ENCODE data around the gene SFPQ. TPM values are rescaled to one million over a fixed set of nuclear protein-coding genes. Genes with fewer than 3 reads are reported as not detected.
A peak's percentile ranks its signal among the peaks of the same experiment; 100 is the strongest.

SFPQ gene
- total RNA-seq, 1 donor from 2014 or later = 147 TPM

DNA sequence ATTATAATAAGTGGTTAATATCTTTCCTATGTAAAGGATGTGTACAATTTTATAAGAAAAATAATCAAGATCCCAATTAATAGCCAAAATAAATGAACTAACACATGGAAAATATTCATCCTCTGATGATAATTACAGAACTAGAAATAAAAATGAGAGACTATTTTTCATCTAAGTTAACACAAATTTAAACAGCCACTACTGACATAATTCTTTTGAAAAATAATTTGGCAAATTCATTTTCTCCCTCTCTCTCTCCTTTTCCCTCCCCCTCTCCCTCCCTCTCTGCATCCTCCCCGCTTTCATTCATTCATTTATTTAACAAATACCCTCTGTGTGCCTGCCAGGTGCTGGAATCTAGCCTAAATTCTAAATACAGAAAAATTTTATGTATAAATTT is 10.3 kb upstream of the SFPQ start:
- DNase-seq (ENCODE audit: low read depth) = no peak
- no peak for FAIRE-seq
- H3K4me3 ChIP-seq (ENCODE audit: low read depth, low read length) = no peak overlapping the region
- TF ChIP-seq, protein P1, sequence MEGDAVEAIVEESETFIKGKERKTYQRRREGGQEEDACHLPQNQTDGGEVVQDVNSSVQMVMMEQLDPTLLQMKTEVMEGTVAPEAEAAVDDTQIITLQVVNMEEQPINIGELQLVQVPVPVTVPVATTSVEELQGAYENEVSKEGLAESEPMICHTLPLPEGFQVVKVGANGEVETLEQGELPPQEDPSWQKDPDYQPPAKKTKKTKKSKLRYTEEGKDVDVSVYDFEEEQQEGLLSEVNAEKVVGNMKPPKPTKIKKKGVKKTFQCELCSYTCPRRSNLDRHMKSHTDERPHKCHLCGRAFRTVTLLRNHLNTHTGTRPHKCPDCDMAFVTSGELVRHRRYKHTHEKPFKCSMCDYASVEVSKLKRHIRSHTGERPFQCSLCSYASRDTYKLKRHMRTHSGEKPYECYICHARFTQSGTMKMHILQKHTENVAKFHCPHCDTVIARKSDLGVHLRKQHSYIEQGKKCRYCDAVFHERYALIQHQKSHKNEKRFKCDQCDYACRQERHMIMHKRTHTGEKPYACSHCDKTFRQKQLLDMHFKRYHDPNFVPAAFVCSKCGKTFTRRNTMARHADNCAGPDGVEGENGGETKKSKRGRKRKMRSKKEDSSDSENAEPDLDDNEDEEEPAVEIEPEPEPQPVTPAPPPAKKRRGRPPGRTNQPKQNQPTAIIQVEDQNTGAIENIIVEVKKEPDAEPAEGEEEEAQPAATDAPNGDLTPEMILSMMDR (IDR thresholded peaks at IDR 0.05; ENCODE audit: insufficient read depth, low read length, severe bottlenecking) = no peak
- H3K36me3 ChIP-seq (ENCODE audit: control insufficient read depth, insufficient read depth, low read length) = no peaks in the 10 kb centered on the region
- H3K27me3 ChIP-seq (ENCODE audit: control insufficient read depth, insufficient read depth, low read length) = no peaks in the 10 kb centered on the region

DNA sequence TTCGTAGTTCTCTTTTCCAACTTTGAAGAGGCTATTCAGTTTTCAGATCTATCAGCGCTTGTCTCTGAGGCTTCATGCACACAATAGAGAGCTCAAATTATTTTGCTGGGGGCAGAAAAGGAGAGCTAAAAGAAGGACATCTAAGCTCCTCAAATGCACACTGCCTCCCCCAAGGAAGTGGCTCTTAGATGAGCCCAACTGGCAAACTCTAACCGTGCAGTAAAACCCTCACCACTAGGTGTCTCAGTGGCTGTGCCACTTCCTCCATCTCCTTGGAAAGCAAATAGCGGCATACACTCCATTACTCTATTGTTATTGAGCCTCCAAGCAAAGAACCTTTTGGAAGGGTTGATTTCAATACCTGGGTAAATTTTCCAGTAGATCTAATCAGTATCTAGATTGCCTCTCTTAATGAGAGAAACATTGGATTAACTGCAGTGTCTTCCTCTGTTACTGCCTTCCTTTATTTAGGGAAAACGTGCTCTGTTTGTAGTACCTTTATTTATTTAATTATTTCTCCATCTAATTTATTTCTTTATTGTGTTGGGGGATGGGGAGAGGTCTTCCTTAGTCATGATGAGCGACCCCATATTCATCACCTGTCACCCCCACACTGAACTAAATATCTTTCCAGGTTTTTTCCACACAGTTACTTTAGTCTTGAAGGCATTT is 9.2 kb upstream of the SFPQ start:
- DNase-seq (ENCODE audit: low read depth) (peak; percentile 80), FAIRE-seq (no peak)
- Histone ChIP-seq H3K36me3 (ENCODE audit: control insufficient read depth, insufficient read depth, low read length) (no peaks in the 10 kb centered on the region), H3K27me3 (ENCODE audit: control insufficient read depth, insufficient read depth, low read length) (no peaks in the 10 kb centered on the region), H3K4me3 (ENCODE audit: low read depth, low read length) (no peak overlapping the region)
- TF ChIP-seq, protein P1 (IDR thresholded peaks at IDR 0.05; ENCODE audit: insufficient read depth, low read length, severe bottlenecking) = peak; percentile 90

DNA sequence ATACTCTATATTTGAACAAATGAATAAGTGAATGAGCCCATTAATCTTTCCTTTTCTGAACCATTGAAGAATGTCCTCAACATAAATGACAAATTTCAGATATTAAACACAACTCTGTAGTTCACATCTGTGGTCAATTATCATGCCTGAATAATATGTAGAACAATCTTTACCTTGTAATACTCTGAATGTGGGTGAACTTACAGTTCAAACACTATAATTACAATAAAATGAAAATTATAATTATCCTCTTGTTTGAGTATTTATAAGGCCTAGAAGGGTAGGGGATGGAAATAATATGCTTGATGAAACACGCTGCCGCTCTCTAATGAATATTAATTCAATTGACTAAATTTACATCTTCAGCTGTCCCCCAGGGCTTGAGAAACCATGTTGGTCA is 8.7 kb upstream of the SFPQ start:
- Histone ChIP-seq H3K4me3 (ENCODE audit: low read depth, low read length) (no peak overlapping the region), H3K27me3 (ENCODE audit: control insufficient read depth, insufficient read depth, low read length) (no peaks in the 10 kb centered on the region), H3K36me3 (ENCODE audit: control insufficient read depth, insufficient read depth, low read length) (no peaks in the 10 kb centered on the region)
- TF ChIP-seq, protein P1 (IDR thresholded peaks at IDR 0.05; ENCODE audit: insufficient read depth, low read length, severe bottlenecking) = no peak
- DNase-seq (ENCODE audit: low read depth) (no peak), FAIRE-seq (no peak)

DNA sequence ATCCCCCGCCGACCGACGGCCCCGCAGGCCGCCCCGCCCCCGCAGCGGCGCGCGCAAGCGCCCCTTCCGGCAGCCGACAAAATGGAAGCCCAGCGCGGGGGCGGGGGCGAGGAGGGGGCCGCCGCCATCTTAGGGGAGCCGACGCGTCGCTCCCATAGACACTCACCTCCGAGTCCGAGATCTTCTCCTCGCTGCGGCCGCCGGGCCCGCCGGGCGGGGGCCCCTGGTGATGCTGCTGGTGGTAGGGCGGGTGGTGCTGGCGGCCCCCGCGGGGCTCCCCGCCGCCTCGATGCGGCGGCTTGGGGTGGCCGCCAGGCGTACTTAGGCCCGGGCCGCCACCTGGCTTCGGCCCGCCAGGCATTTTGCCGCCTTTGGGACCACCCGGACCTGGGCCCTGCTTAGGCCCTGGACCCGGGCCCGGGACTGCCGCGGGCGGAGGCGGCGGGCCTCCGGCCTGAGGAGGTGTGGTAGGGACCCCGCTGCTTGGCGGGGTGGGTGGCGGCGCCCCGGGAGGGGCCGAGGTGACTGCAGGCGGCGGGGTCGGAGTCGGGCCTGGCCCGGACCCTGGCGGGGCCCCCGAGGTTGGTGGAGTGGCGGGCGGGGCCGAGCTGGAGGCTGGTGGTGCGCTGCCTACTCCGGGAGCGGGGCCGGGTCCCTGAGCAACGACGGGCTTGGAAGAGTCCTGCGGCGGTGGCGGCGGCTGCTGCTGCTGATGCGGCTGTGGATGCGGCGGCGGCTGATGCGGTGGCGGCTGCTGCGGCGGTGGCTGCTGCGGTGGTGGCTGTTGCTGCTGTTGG is 691 bp downstream of the SFPQ start:
- no peak for FAIRE-seq
- TF ChIP-seq, protein P1 (IDR thresholded peaks at IDR 0.05; ENCODE audit: insufficient read depth, low read length, severe bottlenecking) = peak; percentile 25
- DNase-seq (ENCODE audit: low read depth) = peak; percentile 46
- Histone ChIP-seq H3K36me3 (ENCODE audit: control insufficient read depth, insufficient read depth, low read length) (peaks cover 26% of the 10 kb centered on the region), H3K27me3 (ENCODE audit: control insufficient read depth, insufficient read depth, low read length) (no peaks in the 10 kb centered on the region), H3K4me3 (ENCODE audit: low read depth, low read length) (peak overlapping the region; percentile 87)

DNA sequence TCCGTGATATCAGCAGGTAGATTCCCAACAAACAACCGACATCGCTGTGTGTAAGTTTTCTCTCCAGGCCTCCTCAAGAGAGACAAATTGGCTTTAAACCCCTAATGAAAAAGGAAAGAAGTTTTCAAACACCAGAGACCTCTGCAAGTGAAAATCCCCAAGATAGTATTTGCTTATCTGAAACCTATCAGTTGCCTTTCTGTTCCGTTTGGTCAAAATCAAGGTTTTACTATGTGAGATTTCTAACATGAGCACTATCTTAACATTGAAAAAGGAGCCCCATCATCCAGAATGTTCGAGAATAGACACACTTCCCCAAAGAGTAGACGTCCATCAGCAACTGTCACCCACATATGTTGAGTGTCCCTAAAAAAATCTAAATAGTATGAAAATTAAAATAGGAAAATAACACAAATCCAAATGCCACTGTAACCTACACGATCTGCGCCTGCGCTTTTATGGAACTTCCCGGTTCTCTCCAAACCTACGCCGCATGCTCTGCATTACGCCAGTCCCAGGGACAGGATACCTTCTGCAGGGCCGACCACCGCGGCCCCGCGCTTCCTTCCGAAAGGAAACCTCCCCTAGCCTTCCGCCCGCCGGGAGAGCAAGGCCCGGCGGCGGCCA is 1.4 kb downstream of the SFPQ start:
- peaks cover 29% of the 10 kb centered on the region for H3K36me3 ChIP-seq (ENCODE audit: control insufficient read depth, insufficient read depth, low read length)

More for the DNA sequence above, 1.4 kb downstream of the SFPQ start:
- no peaks in the 10 kb centered on the region for H3K27me3 ChIP-seq (ENCODE audit: control insufficient read depth, insufficient read depth, low read length)
- peak overlapping the region; percentile 87 for H3K4me3 ChIP-seq (ENCODE audit: low read depth, low read length)
- FAIRE-seq (no peak), DNase-seq (ENCODE audit: low read depth) (no peak)
- TF ChIP-seq, protein P1 (IDR thresholded peaks at IDR 0.05; ENCODE audit: insufficient read depth, low read length, severe bottlenecking) = no peak

All from bronchial epithelial cell (primary cell).